OCI-LY3 (cell line): ENCODE data around the gene SETBP1.

Experiments
- H2AFZ ChIP-seq: fragments of 200-600, 300-600 bp; shearing (Covaris generic); 2 replicates; pipeline ENCODE4 v1.6.0; 2014; ENCODE audit warnings: antibody characterized with exemption, low read depth, low read length
- H3K27ac ChIP-seq: fragments of 200-600, 300-600 bp; sonication (generic); 2 replicates; pipeline ENCODE4 v1.5.1; 2014; ENCODE audit warnings: mild to moderate bottlenecking, low read length, moderate library complexity, mixed read lengths
- H3K27me3 ChIP-seq: fragments of 200-600, 300-600 bp; sonication (generic); 2 replicates; pipeline ENCODE4 v1.6.1; 2014; ENCODE audit warnings: low read depth, low read length, mixed read lengths
- H3K36me3 ChIP-seq: fragments of 200-600, 300-600 bp; sonication (generic); replicated peaks from 2 replicates; pipeline ENCODE3; 2014; ENCODE audit warnings: low read depth, low read length, mixed read lengths
- H3K4me1 ChIP-seq: fragments of 300-600, 200-600 bp; sonication (generic); 2 replicates; pipeline ENCODE4 v1.6.1; 2014; ENCODE audit warnings: low read length, mixed read lengths
- H3K4me2 ChIP-seq: fragments of 200-600, 300-600 bp; sonication (generic); 2 replicates; pipeline ENCODE4 v1.6.1; 2014; ENCODE audit warnings: low read length, mixed read lengths
- H3K4me3 ChIP-seq: fragments of 300-600, 200-600 bp; sonication (generic); 2 replicates; pipeline ENCODE4 v1.5.1; 2014; ENCODE audit warnings: antibody characterized with exemption, mild to moderate bottlenecking, low read length, moderate library complexity
- H3K79me2 ChIP-seq: fragments of 300-600, 200-600 bp; shearing (Covaris generic); 2 replicates; pipeline ENCODE4 v1.6.1; 2014; ENCODE audit warnings: mild to moderate bottlenecking, low read length, mixed read lengths
- H3K9ac ChIP-seq: fragments of 300-600, 200-600 bp; shearing (Covaris generic); 2 replicates; pipeline ENCODE4 v1.6.0; 2014; ENCODE audit warnings: mild to moderate bottlenecking, low read length, moderate library complexity
- H3K9me3 ChIP-seq: fragments of 200-600, 300-600 bp; shearing (Covaris generic); 2 replicates; pipeline ENCODE4 v1.6.1; 2014; ENCODE audit warnings: low read length, mixed read lengths; ENCODE audit not compliant: insufficient read depth
- H4K20me1 ChIP-seq: fragments of 200-600, 300-600 bp; sonication (generic); 2 replicates; pipeline ENCODE4 v1.6.1; 2016; ENCODE audit warnings: low read length, mixed read lengths; ENCODE audit not compliant: insufficient read depth
- EZH2phosphoT487 ChIP-seq: fragments of 200-600 bp; shearing (Covaris generic); IDR thresholded peaks from 2 replicates; pipeline ENCODE4 v1.6.1; 2018; ENCODE audit warnings: antibody characterized with exemption, mixed run types, low read depth
- TF ChIP-seq, protein P1 (sequence below): fragments of 200-600, 300-600 bp; sonication (generic); IDR thresholded peaks from 2 replicates; pipeline ENCODE4 v1.5.1; 2014; ENCODE audit warnings: antibody characterized with exemption, low read length, low read depth

Gene SETBP1

GRCh38 chr18:44709307-44710126, 28.8 kb downstream of the SETBP1 start:
- Histone ChIP-seq H3K4me3 (peak overlapping the region; percentile 41), H2AFZ (no peak overlapping the region), H4K20me1 (no peaks in the 10 kb centered on the region), H3K9me3 (no peaks in the 10 kb centered on the region), H3K4me2 (peak overlapping the region; percentile 88), H3K9ac (peak overlapping the region; percentile 52; the same call in 1 of the 2 replicates), H3K79me2 (peaks cover 3% of the 10 kb centered on the region; the same call in 1 of the 2 replicates), H3K4me1 (peaks cover 39% of the 10 kb centered on the region), H3K27ac (peak overlapping the region; percentile 70), H3K36me3 (peaks cover 23% of the 10 kb centered on the region), H3K27me3 (no peaks in the 10 kb centered on the region)
- TF ChIP-seq EZH2phosphoT487, result no peak
- TF ChIP-seq, protein P1, sequence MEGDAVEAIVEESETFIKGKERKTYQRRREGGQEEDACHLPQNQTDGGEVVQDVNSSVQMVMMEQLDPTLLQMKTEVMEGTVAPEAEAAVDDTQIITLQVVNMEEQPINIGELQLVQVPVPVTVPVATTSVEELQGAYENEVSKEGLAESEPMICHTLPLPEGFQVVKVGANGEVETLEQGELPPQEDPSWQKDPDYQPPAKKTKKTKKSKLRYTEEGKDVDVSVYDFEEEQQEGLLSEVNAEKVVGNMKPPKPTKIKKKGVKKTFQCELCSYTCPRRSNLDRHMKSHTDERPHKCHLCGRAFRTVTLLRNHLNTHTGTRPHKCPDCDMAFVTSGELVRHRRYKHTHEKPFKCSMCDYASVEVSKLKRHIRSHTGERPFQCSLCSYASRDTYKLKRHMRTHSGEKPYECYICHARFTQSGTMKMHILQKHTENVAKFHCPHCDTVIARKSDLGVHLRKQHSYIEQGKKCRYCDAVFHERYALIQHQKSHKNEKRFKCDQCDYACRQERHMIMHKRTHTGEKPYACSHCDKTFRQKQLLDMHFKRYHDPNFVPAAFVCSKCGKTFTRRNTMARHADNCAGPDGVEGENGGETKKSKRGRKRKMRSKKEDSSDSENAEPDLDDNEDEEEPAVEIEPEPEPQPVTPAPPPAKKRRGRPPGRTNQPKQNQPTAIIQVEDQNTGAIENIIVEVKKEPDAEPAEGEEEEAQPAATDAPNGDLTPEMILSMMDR, result no peak

GRCh38 chr18:44710931-44711330, 30.2 kb downstream of the SETBP1 start:
- Histone ChIP-seq H4K20me1 (no peaks in the 10 kb centered on the region), H3K4me1 (peaks cover 50% of the 10 kb centered on the region), H3K4me3 (no peak overlapping the region), H2AFZ (no peak overlapping the region), H3K27ac (no peak overlapping the region), H3K36me3 (peaks cover 23% of the 10 kb centered on the region), H3K79me2 (peaks cover 3% of the 10 kb centered on the region; the same call in 1 of the 2 replicates), H3K9me3 (no peaks in the 10 kb centered on the region), H3K4me2 (no peak overlapping the region), H3K9ac (no peak overlapping the region), H3K27me3 (no peaks in the 10 kb centered on the region)
- no peak for TF ChIP-seq EZH2phosphoT487
- TF ChIP-seq, protein P1, result no peak

DNA sequence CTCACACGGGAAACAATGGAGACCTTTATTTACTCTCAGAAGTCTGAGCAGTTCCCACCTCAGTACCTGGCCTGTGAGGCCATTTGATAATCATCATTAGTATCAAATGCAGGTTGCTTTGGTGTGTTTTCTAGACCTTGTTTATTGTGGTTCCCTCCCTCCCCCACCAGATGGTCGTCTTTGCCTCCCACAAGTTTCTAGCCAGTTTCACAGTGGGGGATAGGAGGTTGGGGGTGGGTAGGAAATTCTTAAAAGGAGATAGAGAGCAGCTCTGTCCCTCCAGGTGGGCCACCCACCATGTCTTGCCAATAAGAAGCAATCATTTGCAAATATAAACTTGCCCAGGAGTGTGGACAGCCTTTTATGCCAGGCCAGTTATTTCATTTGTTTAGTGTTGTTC, 31.3 kb downstream of the SETBP1 start:
- Histone ChIP-seq H3K27me3 (no peaks in the 10 kb centered on the region), H3K27ac (no peak overlapping the region)

DNA sequence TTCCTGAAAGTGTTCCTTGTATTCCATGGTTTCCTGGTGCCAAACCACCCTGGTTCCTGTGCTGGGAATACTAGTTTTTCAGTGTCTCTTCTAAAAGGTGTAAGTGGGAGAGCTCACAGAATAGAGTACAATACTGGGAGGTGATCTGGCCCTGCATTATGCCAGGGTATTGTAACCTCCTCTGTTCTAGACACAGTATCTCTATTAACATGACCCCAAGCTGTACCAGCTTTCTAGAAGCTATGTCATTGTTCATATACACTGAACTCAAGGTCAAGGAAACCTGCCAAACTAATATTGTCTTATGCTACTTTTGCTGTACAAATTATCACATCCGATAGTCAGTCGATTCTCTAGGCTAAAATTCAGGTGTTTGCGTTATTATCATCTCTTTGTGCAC, 32.7 kb downstream of the SETBP1 start:
- Histone ChIP-seq H3K4me3 (no peak overlapping the region), H3K27me3 (no peaks in the 10 kb centered on the region), H3K79me2 (peaks cover 3% of the 10 kb centered on the region; the same call in 1 of the 2 replicates), H3K9ac (no peak overlapping the region), H3K36me3 (peaks cover 14% of the 10 kb centered on the region), H3K9me3 (no peaks in the 10 kb centered on the region), H4K20me1 (no peaks in the 10 kb centered on the region), H3K4me1 (peaks cover 65% of the 10 kb centered on the region), H2AFZ (no peak overlapping the region), H3K4me2 (no peak overlapping the region), H3K27ac (no peak overlapping the region)
- TF ChIP-seq, protein P1, result no peak
- no peak for TF ChIP-seq EZH2phosphoT487

More for the DNA sequence above, 31.3 kb downstream of the SETBP1 start:
- Histone ChIP-seq H3K4me3 (no peak overlapping the region), H3K4me1 (peaks cover 61% of the 10 kb centered on the region), H2AFZ (no peak overlapping the region), H3K79me2 (peaks cover 3% of the 10 kb centered on the region; the same call in 1 of the 2 replicates), H3K9ac (no peak overlapping the region), H3K4me2 (no peak overlapping the region), H3K9me3 (no peaks in the 10 kb centered on the region), H4K20me1 (no peaks in the 10 kb centered on the region), H3K36me3 (peaks cover 19% of the 10 kb centered on the region)
- TF ChIP-seq EZH2phosphoT487, result no peak
- TF ChIP-seq, protein P1, result no peak
